SKM-1 treated with dmso at 0.1 percent for 144 hours (cell line): ENCODE results near the gene MTMR8.

Source experiments
- DNase-seq: peaks from one replicate; lab custom pipeline; 2025; ENCODE audit not compliant: unreplicated experiment; lab: John Stamatoyannopoulos, UW

The MTMR8 gene

DNA sequence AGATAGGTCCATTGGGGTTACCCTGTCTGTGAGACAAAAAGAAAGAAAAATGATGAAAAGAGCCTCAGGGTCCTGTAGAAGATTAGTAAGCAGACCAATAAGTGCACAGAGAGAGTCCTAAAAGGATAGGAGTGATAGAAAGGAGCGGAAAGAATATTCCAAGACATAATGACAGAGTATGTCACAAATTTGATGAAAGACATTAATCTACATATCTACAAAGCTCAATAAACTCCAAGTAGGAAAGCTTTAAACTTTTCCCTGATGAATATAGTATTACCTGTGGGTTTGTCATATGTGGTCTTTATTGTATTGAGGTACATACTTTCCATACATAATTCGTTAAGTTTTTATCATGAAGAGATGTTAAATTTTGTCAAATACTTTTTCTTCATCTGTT is 73.7 kb downstream of the MTMR8 start:
- no peak for DNase-seq

GRCh38 chrX:64313624-64314023 is 81.6 kb downstream of the MTMR8 start:
- no peak for DNase-seq

DNA sequence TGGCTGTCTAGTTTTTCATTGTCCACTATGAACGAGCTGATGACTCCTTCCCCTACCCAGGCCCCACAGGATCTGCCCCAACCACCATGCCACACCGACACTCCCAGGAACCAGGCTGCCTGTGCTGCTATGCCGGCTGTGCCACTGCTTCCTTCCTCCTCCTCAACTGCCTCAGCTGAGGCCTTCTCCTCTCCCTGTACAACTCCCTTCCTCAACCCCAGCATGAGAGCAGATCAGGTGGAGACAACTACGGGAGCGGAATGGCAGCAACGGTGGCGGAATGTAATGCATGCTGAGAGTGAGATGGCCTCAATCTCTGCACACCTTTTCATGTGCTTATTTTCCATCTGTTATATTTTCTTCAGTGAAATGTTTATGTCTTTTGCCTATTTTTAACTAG is 88.5 kb downstream of the MTMR8 start:
- DNase-seq: no peak

DNA sequence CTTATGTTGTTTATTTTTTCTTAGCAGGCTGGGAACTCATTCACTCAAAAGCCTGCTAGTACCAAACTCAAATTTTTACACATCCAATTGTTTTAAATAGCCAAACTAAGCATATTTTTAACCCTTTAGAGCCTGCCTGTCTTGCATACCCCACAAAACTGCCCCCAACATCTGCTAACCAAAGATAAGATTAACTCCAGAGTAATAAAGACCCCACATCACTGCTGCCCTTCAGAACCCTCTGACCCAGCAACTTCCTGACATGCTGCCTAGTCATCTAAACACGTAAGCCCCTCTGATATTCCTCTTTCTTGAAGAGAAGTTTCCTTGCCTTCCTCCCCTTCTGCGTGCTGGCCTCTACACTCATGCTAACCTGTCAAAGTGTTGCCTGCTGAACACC is 104.1 kb downstream of the MTMR8 start:
- no peak for DNase-seq

GRCh38 chrX:64265265-64265664 is 130.0 kb downstream of the MTMR8 start:
- DNase-seq: no peak

DNA sequence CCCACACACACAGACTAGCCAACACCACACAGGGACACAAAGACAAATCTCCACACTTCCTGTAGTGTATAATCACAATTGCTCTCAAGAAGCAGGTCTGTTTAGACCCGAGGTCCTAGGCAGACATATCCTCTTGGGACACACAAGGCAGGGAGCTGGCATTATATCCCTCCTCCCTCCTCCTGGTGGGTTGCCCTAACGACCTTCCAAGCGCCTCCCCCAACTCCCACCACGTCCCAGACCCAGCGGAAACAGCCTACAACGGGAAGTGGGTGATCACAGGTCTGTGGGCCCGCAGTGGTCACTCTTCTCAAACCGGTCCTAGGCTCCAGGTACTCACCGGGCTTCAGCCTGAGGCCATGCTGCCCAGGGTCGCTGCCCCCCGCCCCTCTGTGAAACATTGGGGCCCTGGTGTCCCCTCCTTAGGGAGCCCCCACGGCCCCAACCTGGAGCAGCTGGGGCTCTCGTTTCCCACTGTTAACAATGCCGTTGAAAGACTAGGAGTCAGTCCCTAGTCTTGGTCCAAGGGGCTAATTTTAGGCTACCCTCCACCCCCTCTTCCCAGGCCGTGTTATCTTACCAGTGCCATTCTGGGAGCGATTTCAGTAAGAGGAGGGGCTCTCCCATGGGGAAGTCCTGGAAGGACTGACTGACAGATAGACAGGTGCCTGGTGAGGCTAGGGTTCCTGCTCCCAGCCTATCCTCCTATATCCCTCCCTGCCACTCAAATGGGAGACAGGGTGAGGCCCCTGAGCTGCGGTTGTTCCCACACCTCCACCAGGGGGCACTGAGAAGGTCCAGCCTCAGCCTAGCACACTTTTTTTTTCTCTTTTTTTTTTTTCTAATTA is 164.9 kb downstream of the MTMR8 start, which contains the start of gene ASB12:
TSS of gene ASB12 (minus strand) at position 485 of the 848 bp plus-strand sequence. CDS start 4,957 bp downstream, outside the sequence.
- DNase-seq: no peak

- DNase-seq: no peak
These were observed 166.1 kb downstream of the MTMR8 start for GRCh38 chrX:64229154-64229553.
